Caco-2 (cell line): ENCODE results near the gene UCK1. TPM values are rescaled to one million over a fixed set of nuclear protein-coding genes. Genes with fewer than 3 reads are reported as not detected.

Experiments used
- BruUV-seq: library from RNA; stranded (reverse); fragments of 400-500 nt; replicated peaks from 2 replicates; lab custom pipeline; 2021; lab: Mats Ljungman, UMichigan
- CTCF ChIA-PET: fragments of 300-600 bp; sonication (Branson Sonifier 250); formaldehyde crosslinking; loops from one replicate; lab custom pipeline; 2022; ENCODE audit warnings: antibody characterized with exemption; lab: Charles Lee
- POLR2A ChIA-PET: fragments of 300-600 bp; sonication (Branson Sonifier 250); formaldehyde crosslinking; loops from one replicate; lab custom pipeline; 2022; ENCODE audit warnings: antibody characterized with exemption; lab: Charles Lee
- DNase-seq, 2 experiments: peaks; one replicate each; pipeline versions ENCODE4 v3.0.0 to v3.0.0-alpha.2; 2020 to 2022
- H3K27me3 ChIP-seq: replicated peaks from 2 replicates; pipeline ENCODE4 v1.6.0; 2011; ENCODE audit warnings: low read length; ENCODE audit not compliant: control insufficient read depth, insufficient read depth
- H3K36me3 ChIP-seq: 2 replicates; pipeline ENCODE4 v1.5.1; 2011; ENCODE audit warnings: low read length; ENCODE audit not compliant: control insufficient read depth, insufficient read depth
- H3K4me1 ChIP-seq: fragments of 250-450 bp; sonication (Bioruptor Pico); 2 replicates; pipeline ENCODE4 v1.5.1; 2020; ENCODE audit warnings: mild to moderate bottlenecking
- H3K4me3 ChIP-seq: 2 replicates; pipeline ENCODE4 v1.5.1; 2011; ENCODE audit warnings: low read depth, mild to moderate bottlenecking, control low read depth, low read length
- H3K9me3 ChIP-seq: fragments of 250-450 bp; sonication (Bioruptor Pico); 2 replicates; pipeline ENCODE4 v1.5.1; 2020; ENCODE audit warnings: mild to moderate bottlenecking, moderate library complexity
- H3K27ac Mint-ChIP-seq: one replicate; pipeline ENCODE4 v1.8.0; 2022; ENCODE audit warnings: mixed read lengths; ENCODE audit not compliant: unreplicated experiment
- H3K27me3 Mint-ChIP-seq: one replicate; pipeline ENCODE4 v1.8.0; 2022; ENCODE audit warnings: mixed read lengths; ENCODE audit not compliant: insufficient read depth, unreplicated experiment
- H3K36me3 Mint-ChIP-seq: one replicate; pipeline ENCODE4 v1.8.0; 2022; ENCODE audit warnings: mild to moderate bottlenecking, mixed read lengths; ENCODE audit not compliant: insufficient read depth, unreplicated experiment
- H3K4me1 Mint-ChIP-seq: one replicate; pipeline ENCODE4 v1.8.0; 2022; ENCODE audit warnings: low read depth, mixed read lengths; ENCODE audit not compliant: unreplicated experiment
- H3K4me3 Mint-ChIP-seq: one replicate; pipeline ENCODE4 v1.8.0; 2022; ENCODE audit warnings: mild to moderate bottlenecking, moderate library complexity, mixed read lengths; ENCODE audit not compliant: unreplicated experiment
- H3K9me3 Mint-ChIP-seq: one replicate; pipeline ENCODE4 v1.8.0; 2022; ENCODE audit warnings: mixed read lengths; ENCODE audit not compliant: unreplicated experiment
- intact Hi-C: fragments of 100-400 bp; cut with micrococcal nuclease; formaldehyde crosslinking; loops from one replicate; pipeline ENCODE4 v1.10.0; 2022; ENCODE audit not compliant: unreplicated experiment
- total RNA-seq: library from RNA; stranded (reverse); gene quantifications from 2 replicates; pipeline ENCODE4 v1.2.3, GENCODE V29; 2022
- TF ChIP-seq, protein P1 (sequence below), 2 experiments: fragments of 200-600 bp in 1 of 2; IDR thresholded peaks; 1 replicate in 1 of 2; 2 replicates in 1 of 2; pipeline versions ENCODE4 v1.5.1 to v1.8.0; 2011 to 2022; ENCODE audit warnings: antibody characterized with exemption in 1 of 2, control low read depth in 1 of 2, inconsistent platforms in 1 of 2, low read depth in 1 of 2, low read length in 1 of 2, mild to moderate bottlenecking in 1 of 2, moderate library complexity in 1 of 2; ENCODE audit not compliant: insufficient read depth in 1 of 2, severe bottlenecking in 1 of 2, unreplicated experiment in 1 of 2

Gene UCK1
- total RNA-seq, 1 experiment from 2014 or later = 25.7 TPM

GRCh38 chr9:131490514-131490913 is 40.5 kb downstream of the UCK1 start:
- Histone ChIP-seq H3K4me3 (no peak overlapping the region), H3K27me3 (no peaks in the 10 kb centered on the region), H3K4me1 (no peaks in the 10 kb centered on the region), H3K9me3 (no peaks in the 10 kb centered on the region), H3K36me3 (peaks cover 23% of the 10 kb centered on the region)
- TF ChIP-seq, protein P1, sequence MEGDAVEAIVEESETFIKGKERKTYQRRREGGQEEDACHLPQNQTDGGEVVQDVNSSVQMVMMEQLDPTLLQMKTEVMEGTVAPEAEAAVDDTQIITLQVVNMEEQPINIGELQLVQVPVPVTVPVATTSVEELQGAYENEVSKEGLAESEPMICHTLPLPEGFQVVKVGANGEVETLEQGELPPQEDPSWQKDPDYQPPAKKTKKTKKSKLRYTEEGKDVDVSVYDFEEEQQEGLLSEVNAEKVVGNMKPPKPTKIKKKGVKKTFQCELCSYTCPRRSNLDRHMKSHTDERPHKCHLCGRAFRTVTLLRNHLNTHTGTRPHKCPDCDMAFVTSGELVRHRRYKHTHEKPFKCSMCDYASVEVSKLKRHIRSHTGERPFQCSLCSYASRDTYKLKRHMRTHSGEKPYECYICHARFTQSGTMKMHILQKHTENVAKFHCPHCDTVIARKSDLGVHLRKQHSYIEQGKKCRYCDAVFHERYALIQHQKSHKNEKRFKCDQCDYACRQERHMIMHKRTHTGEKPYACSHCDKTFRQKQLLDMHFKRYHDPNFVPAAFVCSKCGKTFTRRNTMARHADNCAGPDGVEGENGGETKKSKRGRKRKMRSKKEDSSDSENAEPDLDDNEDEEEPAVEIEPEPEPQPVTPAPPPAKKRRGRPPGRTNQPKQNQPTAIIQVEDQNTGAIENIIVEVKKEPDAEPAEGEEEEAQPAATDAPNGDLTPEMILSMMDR (IDR thresholded peaks at IDR 0.05; ENCODE audit: insufficient read depth in 1 of 2, low read depth in 1 of 2, low read length in 1 of 2, severe bottlenecking in 1 of 2, unreplicated experiment in 1 of 2) = no peak
- ChIA-PET CTCF (interaction anchor here (0.7 kb wide), 1 partner anchor 123 kb away, joined by 3 read pairs; no protein-coding TSS in a partner anchor), POLR2A (no interaction called here)
- Mint-ChIP-seq H3K4me1 (peaks cover 7% of the 10 kb centered on the region), H3K4me3 (no peak overlapping the region), H3K27me3 (no peaks in the 10 kb centered on the region), H3K9me3 (no peaks in the 10 kb centered on the region), H3K36me3 (peaks cover 98% of the 10 kb centered on the region), H3K27ac (peak overlapping the region; percentile 56)
- intact Hi-C loops = no loop called here
- no TSS peak for BruUV-seq
- DNase-seq = no peak

- peaks cover 94% of the 10 kb centered on the region for H3K36me3 Mint-ChIP-seq
- H3K4me3 ChIP-seq = no peak overlapping the region
- ChIA-PET CTCF (no interaction called here), POLR2A (no interaction called here)
- H3K9me3 Mint-ChIP-seq = no peaks in the 10 kb centered on the region
- peak overlapping the region; percentile 31 for H3K27ac Mint-ChIP-seq
- DNase-seq = no peak
- peaks cover 7% of the 10 kb centered on the region for H3K4me1 Mint-ChIP-seq
- TF ChIP-seq, protein P1 (IDR thresholded peaks at IDR 0.05; ENCODE audit: insufficient read depth in 1 of 2, low read depth in 1 of 2, low read length in 1 of 2, severe bottlenecking in 1 of 2, unreplicated experiment in 1 of 2) = no peak
- H3K36me3 ChIP-seq = peaks cover 18% of the 10 kb centered on the region
- BruUV-seq = no TSS peak
- H3K27me3 ChIP-seq = no peaks in the 10 kb centered on the region
- H3K9me3 ChIP-seq = no peaks in the 10 kb centered on the region
- H3K4me1 ChIP-seq = no peaks in the 10 kb centered on the region
- intact Hi-C loops = no loop called here
- H3K27me3 Mint-ChIP-seq = no peaks in the 10 kb centered on the region
- no peak overlapping the region for H3K4me3 Mint-ChIP-seq
Measured at GRCh38 chr9:131487621-131488031, 43.4 kb downstream of the UCK1 start.

GRCh38 chr9:131487001-131487400 is 44.1 kb downstream of the UCK1 start:
- no peaks in the 10 kb centered on the region for H3K4me1 ChIP-seq
- peaks cover 7% of the 10 kb centered on the region for H3K4me1 Mint-ChIP-seq
- H3K4me3 ChIP-seq = no peak overlapping the region
- H3K27me3 Mint-ChIP-seq = no peaks in the 10 kb centered on the region
- peaks cover 94% of the 10 kb centered on the region for H3K36me3 Mint-ChIP-seq
- TF ChIP-seq, protein P1 (IDR thresholded peaks at IDR 0.05; ENCODE audit: insufficient read depth in 1 of 2, low read depth in 1 of 2, low read length in 1 of 2, severe bottlenecking in 1 of 2, unreplicated experiment in 1 of 2) = no peak
- no peaks in the 10 kb centered on the region for H3K27me3 ChIP-seq
- no peaks in the 10 kb centered on the region for H3K9me3 ChIP-seq
- H3K27ac Mint-ChIP-seq = peak overlapping the region; percentile 31
- peaks cover 18% of the 10 kb centered on the region for H3K36me3 ChIP-seq
- H3K4me3 Mint-ChIP-seq = no peak overlapping the region
- DNase-seq = no peak
- POLR2A ChIA-PET = no interaction called here
- intact Hi-C loops = no loop called here
- BruUV-seq = no TSS peak
- CTCF ChIA-PET = no interaction called here
- no peaks in the 10 kb centered on the region for H3K9me3 Mint-ChIP-seq
